Keratinocyte (primary cell): Measurements from ENCODE around the gene SEC23A. TPM values are rescaled to one million over a fixed set of nuclear protein-coding genes. Genes with fewer than 3 reads are reported as not detected.

Experiments used
- DNase-seq: peaks from one replicate; pipeline ENCODE4 v3.0.0-alpha.2; 2011; ENCODE audit warnings: low read depth, missing footprints, low spot score
- FAIRE-seq: peaks from 2 replicates; lab custom pipeline; 2011; peaks lifted over from hg19 to GRCh38; lab: Jason Lieb, UNC
- H2AFZ ChIP-seq: 2 replicates; pipeline ENCODE4 v1.6.0; 2012; ENCODE audit warnings: low read length, control low read depth, inconsistent platforms; ENCODE audit not compliant: control insufficient read depth
- H3K27ac ChIP-seq: 2 replicates; pipeline ENCODE4 v1.5.1; 2011; ENCODE audit warnings: low read length; ENCODE audit not compliant: control insufficient read depth, insufficient read depth
- H3K27me3 ChIP-seq: 3 replicates; pipeline ENCODE4 v1.6.0; 2011; ENCODE audit warnings: low read length; ENCODE audit not compliant: control insufficient read depth, insufficient read depth; ENCODE audit errors: extremely low read depth
- H3K36me3 ChIP-seq, 2 experiments: 2 replicates in 1 of 2; 3 replicates in 1 of 2; pipeline ENCODE4 v1.5.1; 2011; ENCODE audit warnings: low read length in 2 of 2, mild to moderate bottlenecking in 1 of 2; ENCODE audit not compliant: control insufficient read depth in 2 of 2, insufficient read depth in 2 of 2; ENCODE audit errors: extremely low read depth in 1 of 2
- H3K4me1 ChIP-seq: 3 replicates; pipeline ENCODE4 v1.5.1; 2011; ENCODE audit warnings: low read length; ENCODE audit not compliant: control insufficient read depth, insufficient read depth; ENCODE audit errors: extremely low read depth
- H3K4me2 ChIP-seq: 3 replicates; pipeline ENCODE4 v1.6.0; 2011; ENCODE audit warnings: low read depth, low read length; ENCODE audit not compliant: control insufficient read depth, insufficient read depth; ENCODE audit errors: extremely low read depth
- H3K4me3 ChIP-seq, 3 experiments: fragments of 200-600 bp in 1 of 3; sonication (generic) in 1 of 3; 2 replicates in 2 of 3; 3 replicates in 1 of 3; pipeline ENCODE4 v1.5.1; 2011 to 2016; ENCODE audit warnings: low read length in 3 of 3, mild to moderate bottlenecking in 3 of 3, control low read depth in 2 of 3, inconsistent platforms in 1 of 3, low read depth in 1 of 3, mixed read lengths in 1 of 3, mixed run types in 1 of 3, moderate library complexity in 1 of 3; ENCODE audit not compliant: control insufficient read depth in 2 of 3, insufficient read depth in 2 of 3; ENCODE audit errors: extremely low read depth in 1 of 3
- H3K79me2 ChIP-seq: 2 replicates; pipeline ENCODE4 v1.6.0; 2012; ENCODE audit warnings: low read length; ENCODE audit not compliant: control insufficient read depth, insufficient read depth
- H3K9ac ChIP-seq: 3 replicates; pipeline ENCODE4 v1.6.0; 2011; ENCODE audit warnings: low read length; ENCODE audit not compliant: control insufficient read depth, insufficient read depth; ENCODE audit errors: extremely low read depth
- H3K9me1 ChIP-seq: 3 replicates; pipeline ENCODE4 v1.6.0; 2011; ENCODE audit warnings: low read length; ENCODE audit not compliant: control insufficient read depth, insufficient read depth; ENCODE audit errors: extremely low read depth
- H3K9me3 ChIP-seq: 2 replicates; pipeline ENCODE4 v1.5.1; 2012; ENCODE audit warnings: low read depth, low read length; ENCODE audit not compliant: control insufficient read depth
- H4K20me1 ChIP-seq: 3 replicates; pipeline ENCODE4 v1.6.0; 2011; ENCODE audit warnings: low read length; ENCODE audit not compliant: control insufficient read depth, insufficient read depth; ENCODE audit errors: extremely low read depth
- EZH2 ChIP-seq: IDR thresholded peaks from one replicate; pipeline ENCODE4 v1.6.1; 2012; ENCODE audit warnings: inconsistent platforms, mild to moderate bottlenecking, low read length, moderate library complexity
- dilution Hi-C: fragments of 300-500 bp; cut with MboI; formaldehyde crosslinking; loops from one replicate; pipeline ENCODE4 v1.7.0; 2020; ENCODE audit warnings: low sequenced_read_pairs; ENCODE audit not compliant: extremely low pct_ligation_motif_present
- polyA plus RNA-seq, 5 experiments: library from polyadenylated mRNA; depleted of rRNA in 3 of 5; stranded (reverse) in 3 of 5; stranded (forward) in 1 of 5; unstranded in 1 of 5; fragments of >200 nt; gene quantifications; 1 replicate in 1 of 5; 2 replicates in 3 of 5; 3 replicates in 1 of 5; pipeline versions ENCODE4 v1.2.1 to v1.2.3, GENCODE V29; 2011 to 2012; ENCODE audit warnings: missing spikeins in 2 of 5, low read depth in 1 of 5, low replicate concordance in 1 of 5
- TF ChIP-seq, protein P1 (sequence below), 3 experiments: IDR thresholded peaks in 1 of 3; conservative IDR thresholded peaks in 1 of 3; optimal IDR thresholded peaks in 1 of 3; 2 replicates in 2 of 3; 3 replicates in 1 of 3; pipeline versions ENCODE3 to v1.5.1; 2011; ENCODE audit warnings: low read length in 3 of 3, mild to moderate bottlenecking in 3 of 3, moderate library complexity in 2 of 3, control low read depth in 1 of 3, inconsistent platforms in 1 of 3; ENCODE audit not compliant: insufficient read depth in 2 of 3; ENCODE audit errors: extremely low read depth in 1 of 3

SEC23A gene
- polyA plus RNA-seq, 1 donor (not counting 4 experiments of a cell fraction or from before 2014, with no cell fraction given), result 79.6 TPM

DNA sequence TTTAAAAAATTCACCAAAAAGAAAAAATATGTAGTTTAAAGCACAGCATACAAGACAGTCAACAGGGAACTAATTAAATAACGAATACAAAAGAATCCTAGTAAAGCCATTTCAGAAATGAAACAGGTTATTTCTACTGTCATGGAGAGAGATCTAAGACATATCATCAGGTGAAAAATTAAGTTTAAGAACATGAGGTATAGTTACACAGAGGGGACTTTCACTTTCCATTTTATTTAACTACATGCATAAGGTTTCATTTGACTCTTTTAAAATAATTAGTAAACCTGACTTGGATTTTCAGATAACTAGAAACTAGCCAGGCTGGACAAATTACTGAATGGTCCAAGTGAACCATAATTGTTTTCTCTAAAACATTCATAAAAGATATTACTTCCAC, 11.3 kb downstream of the SEC23A start:
- no peak for FAIRE-seq
- no peak overlapping the region for H3K4me2 ChIP-seq
- H3K9me3 ChIP-seq, result no peaks in the 10 kb centered on the region
- peaks cover 7% of the 10 kb centered on the region for H3K79me2 ChIP-seq
- H3K36me3 ChIP-seq, result peaks cover 10 to 13% of the 10 kb centered on the region in 2 experiments
- H3K27me3 ChIP-seq, result no peaks in the 10 kb centered on the region
- no peaks in the 10 kb centered on the region for H3K9me1 ChIP-seq
- dilution Hi-C loops, result no loop called here
- H3K4me3 ChIP-seq, result no peak overlapping the region
- H4K20me1 ChIP-seq, result no peaks in the 10 kb centered on the region
- no peak overlapping the region for H2AFZ ChIP-seq
- TF ChIP-seq, protein P1, sequence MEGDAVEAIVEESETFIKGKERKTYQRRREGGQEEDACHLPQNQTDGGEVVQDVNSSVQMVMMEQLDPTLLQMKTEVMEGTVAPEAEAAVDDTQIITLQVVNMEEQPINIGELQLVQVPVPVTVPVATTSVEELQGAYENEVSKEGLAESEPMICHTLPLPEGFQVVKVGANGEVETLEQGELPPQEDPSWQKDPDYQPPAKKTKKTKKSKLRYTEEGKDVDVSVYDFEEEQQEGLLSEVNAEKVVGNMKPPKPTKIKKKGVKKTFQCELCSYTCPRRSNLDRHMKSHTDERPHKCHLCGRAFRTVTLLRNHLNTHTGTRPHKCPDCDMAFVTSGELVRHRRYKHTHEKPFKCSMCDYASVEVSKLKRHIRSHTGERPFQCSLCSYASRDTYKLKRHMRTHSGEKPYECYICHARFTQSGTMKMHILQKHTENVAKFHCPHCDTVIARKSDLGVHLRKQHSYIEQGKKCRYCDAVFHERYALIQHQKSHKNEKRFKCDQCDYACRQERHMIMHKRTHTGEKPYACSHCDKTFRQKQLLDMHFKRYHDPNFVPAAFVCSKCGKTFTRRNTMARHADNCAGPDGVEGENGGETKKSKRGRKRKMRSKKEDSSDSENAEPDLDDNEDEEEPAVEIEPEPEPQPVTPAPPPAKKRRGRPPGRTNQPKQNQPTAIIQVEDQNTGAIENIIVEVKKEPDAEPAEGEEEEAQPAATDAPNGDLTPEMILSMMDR (optimal IDR thresholded peaks at IDR 0.05 in 1 of 3, IDR thresholded peaks at IDR 0.05 in 1 of 3, conservative IDR thresholded peaks at IDR 0.05 in 1 of 3; ENCODE audit: extremely low read depth in 1 of 3, insufficient read depth in 2 of 3, low read length in 3 of 3), result no peak
- TF ChIP-seq EZH2, result no peak
- H3K4me1 ChIP-seq, result no peaks in the 10 kb centered on the region
- H3K9ac ChIP-seq, result no peak overlapping the region
- no peak overlapping the region for H3K27ac ChIP-seq
- no peak for DNase-seq

DNA sequence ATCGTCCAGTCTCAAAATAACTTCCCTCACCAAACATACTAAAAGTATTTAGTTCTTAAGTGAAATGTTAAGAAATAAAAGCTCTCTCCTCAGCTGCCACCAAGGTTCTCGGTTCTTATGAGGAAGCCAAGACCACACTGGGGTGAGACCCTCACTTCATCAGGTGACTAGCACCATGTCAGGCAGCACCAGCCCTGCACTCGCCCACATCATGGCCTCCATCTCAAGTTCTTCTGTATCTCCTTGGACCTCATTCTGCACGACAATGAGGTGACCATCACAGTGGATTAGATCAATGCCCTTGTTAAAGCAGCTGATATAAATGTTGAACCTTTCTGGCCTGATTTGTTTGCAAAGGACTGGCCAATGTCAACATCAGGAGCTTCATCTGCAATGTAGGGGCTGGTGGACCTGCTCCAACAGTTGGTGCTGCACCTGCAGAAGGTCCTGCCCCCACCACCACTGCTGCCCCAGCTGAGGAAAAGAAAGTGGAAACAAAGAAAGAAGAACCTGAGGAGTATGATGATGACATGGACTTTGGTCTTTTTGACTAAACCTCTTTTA, 12.4 kb downstream of the SEC23A start:
- no peak overlapping the region for H3K9ac ChIP-seq
- dilution Hi-C loops, result no loop called here
- H4K20me1 ChIP-seq, result no peaks in the 10 kb centered on the region
- no peak overlapping the region for H2AFZ ChIP-seq
- no peak for TF ChIP-seq EZH2
- TF ChIP-seq, protein P1 (optimal IDR thresholded peaks at IDR 0.05 in 1 of 3, IDR thresholded peaks at IDR 0.05 in 1 of 3, conservative IDR thresholded peaks at IDR 0.05 in 1 of 3; ENCODE audit: extremely low read depth in 1 of 3, insufficient read depth in 2 of 3, low read length in 3 of 3), result no peak
- FAIRE-seq, result no peak
- no peak overlapping the region for H3K4me2 ChIP-seq
- no peaks in the 10 kb centered on the region for H3K9me3 ChIP-seq
- no peaks in the 10 kb centered on the region for H3K4me1 ChIP-seq
- H3K36me3 ChIP-seq, result peaks cover 11 to 23% of the 10 kb centered on the region in 2 experiments
- H3K27ac ChIP-seq, result no peak overlapping the region
- peaks cover 7% of the 10 kb centered on the region for H3K79me2 ChIP-seq
- no peak for DNase-seq
- H3K4me3 ChIP-seq, result no peak overlapping the region
- H3K9me1 ChIP-seq, result no peaks in the 10 kb centered on the region
- H3K27me3 ChIP-seq, result no peaks in the 10 kb centered on the region
